Body of pancreas (tissue), 4 donors: ENCODE results near the gene C14orf93. TPM values are rescaled to one million over a fixed set of nuclear protein-coding genes. Genes with fewer than 3 reads are reported as not detected.
"Not testable (repeated sequence)": the region's sequence is repeated elsewhere in the genome, so short reads cannot be mapped to it uniquely, and the experiment has no call there.

Experiments
- ATAC-seq: fragments of 150-250 bp; one replicate; pipeline ENCODE4 v1.9.1; 2016
- DNase-seq, 4 donors: peaks; one replicate each; pipeline ENCODE4 v3.0.0-alpha.2; 2019
- H3K27ac ChIP-seq, 4 donors: fragments of 200-600 bp; sonication (generic); 1 replicate in 3 of 4; 2 replicates in 1 of 4; pipeline versions ENCODE4 v1.5.1 to v1.6.1; 2016 to 2019; ENCODE audit warnings: mild to moderate bottlenecking in 1 of 4, mixed read lengths in 1 of 4, moderate library complexity in 1 of 4
- H3K27me3 ChIP-seq, 2 donors: fragments of 200-600 bp; sonication (generic); one replicate each; pipeline ENCODE4 v1.6.0; 2016; ENCODE audit warnings: mild to moderate bottlenecking in 1 of 2
- H3K36me3 ChIP-seq, 2 donors: fragments of 200-600 bp; sonication (generic); replicated peaks in 1 of 2; 2 replicates each; pipeline ENCODE4 v1.5.1; 2016; ENCODE audit warnings: low read depth in 2 of 2; ENCODE audit not compliant: insufficient read depth in 1 of 2
- H3K4me1 ChIP-seq: fragments of 200-600 bp; sonication (generic); one replicate; pipeline ENCODE4 v1.6.0; 2016
- H3K4me3 ChIP-seq, 2 donors: fragments of 200-600 bp; sonication (generic); 1 replicate in 1 of 2; 2 replicates in 1 of 2; pipeline ENCODE4 v1.5.1; 2016 to 2019
- H3K9me3 ChIP-seq, 3 donors: fragments of 200-600 bp; sonication (generic); 1 replicate in 2 of 3; 2 replicates in 1 of 3; pipeline ENCODE4 v1.5.1; 2016
- POLR2A ChIP-seq, 3 donors: fragments of 450-650 bp; IDR thresholded peaks; one replicate each; pipeline ENCODE4 v1.6.1; 2016; ENCODE audit warnings: antibody characterized with exemption in 3 of 3, mild to moderate bottlenecking in 2 of 3
- WGBS, 2 donors: methylation state at CpG; one replicate each; pipeline ENCODE4 v1.1.5; 2017; 5-methylcytosine and 5-hydroxymethylcytosine counted together
- intact Hi-C: fragments of 100-400 bp; cut with DNase I; formaldehyde crosslinking; loops from one replicate; pipeline ENCODE4 v1.15.1; 2023
- total RNA-seq, 2 donors: library from RNA; depleted of rRNA; stranded (reverse); fragments of >200 nt; gene quantifications; one replicate each; pipeline ENCODE4 v1.1.0, GENCODE V29; 2016
- TF ChIP-seq, protein P1 (sequence below), 7 experiments: fragments of 450-650 bp in 4 of 7; fragments of 200-600 bp in 3 of 7; sonication (generic) in 3 of 7; IDR thresholded peaks; one replicate each; pipeline ENCODE4 v1.5.1; 2016 to 2019; ENCODE audit warnings: antibody characterized with exemption in 7 of 7

C14orf93 gene
- total RNA-seq, 2 donors from 2014 or later, result 4.0 to 11.2 TPM

DNA sequence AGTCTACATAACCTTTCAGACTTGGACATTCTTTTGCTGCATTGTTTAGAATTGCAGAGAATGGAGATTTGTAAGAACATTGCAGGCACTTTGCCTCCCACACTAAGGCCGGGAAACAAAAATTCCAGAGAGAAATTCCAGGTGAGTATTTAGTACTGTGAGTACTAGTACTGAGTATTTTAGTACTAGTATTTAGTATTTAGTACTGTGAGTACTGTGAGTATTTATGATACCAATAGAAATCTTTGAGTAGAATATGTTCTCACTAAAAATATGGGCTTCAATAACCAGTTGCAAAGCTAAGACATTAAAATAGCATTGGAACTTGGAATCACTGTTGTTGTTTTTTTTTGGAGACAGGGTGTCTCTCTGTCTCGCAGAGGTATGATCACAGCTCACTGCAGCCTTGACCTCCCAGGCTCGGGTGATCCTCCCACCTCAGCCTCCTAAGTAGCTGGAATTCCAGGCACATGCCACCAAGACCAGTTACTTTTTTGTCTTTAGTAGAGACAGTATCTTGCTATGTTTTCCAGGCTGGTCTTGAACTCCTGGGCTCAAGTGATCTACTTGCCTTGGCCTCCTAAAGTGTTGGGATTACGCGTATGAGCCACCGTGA, 47.8 kb downstream of the C14orf93 start:
- ATAC-seq, result no peak
- TF ChIP-seq, protein P1, sequence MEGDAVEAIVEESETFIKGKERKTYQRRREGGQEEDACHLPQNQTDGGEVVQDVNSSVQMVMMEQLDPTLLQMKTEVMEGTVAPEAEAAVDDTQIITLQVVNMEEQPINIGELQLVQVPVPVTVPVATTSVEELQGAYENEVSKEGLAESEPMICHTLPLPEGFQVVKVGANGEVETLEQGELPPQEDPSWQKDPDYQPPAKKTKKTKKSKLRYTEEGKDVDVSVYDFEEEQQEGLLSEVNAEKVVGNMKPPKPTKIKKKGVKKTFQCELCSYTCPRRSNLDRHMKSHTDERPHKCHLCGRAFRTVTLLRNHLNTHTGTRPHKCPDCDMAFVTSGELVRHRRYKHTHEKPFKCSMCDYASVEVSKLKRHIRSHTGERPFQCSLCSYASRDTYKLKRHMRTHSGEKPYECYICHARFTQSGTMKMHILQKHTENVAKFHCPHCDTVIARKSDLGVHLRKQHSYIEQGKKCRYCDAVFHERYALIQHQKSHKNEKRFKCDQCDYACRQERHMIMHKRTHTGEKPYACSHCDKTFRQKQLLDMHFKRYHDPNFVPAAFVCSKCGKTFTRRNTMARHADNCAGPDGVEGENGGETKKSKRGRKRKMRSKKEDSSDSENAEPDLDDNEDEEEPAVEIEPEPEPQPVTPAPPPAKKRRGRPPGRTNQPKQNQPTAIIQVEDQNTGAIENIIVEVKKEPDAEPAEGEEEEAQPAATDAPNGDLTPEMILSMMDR (IDR thresholded peaks at IDR 0.05), result no peak
- TF ChIP-seq POLR2A (IDR thresholded peaks at IDR 0.05), result no peak
- no peak for DNase-seq
- Histone ChIP-seq H3K9me3 (no peaks in the 10 kb centered on the region), H3K27ac (no peak overlapping the region), H3K4me1 (peaks cover 5% of the 10 kb centered on the region), H3K36me3 (no peaks in the 10 kb centered on the region), H3K27me3 (no peaks in the 10 kb centered on the region), H3K4me3 (no peak overlapping the region)
- intact Hi-C loops, result no loop called here
- 85 to 91% methylated on average over 6 of the region's 6 CpGs for WGBS, 2 donors

DNA sequence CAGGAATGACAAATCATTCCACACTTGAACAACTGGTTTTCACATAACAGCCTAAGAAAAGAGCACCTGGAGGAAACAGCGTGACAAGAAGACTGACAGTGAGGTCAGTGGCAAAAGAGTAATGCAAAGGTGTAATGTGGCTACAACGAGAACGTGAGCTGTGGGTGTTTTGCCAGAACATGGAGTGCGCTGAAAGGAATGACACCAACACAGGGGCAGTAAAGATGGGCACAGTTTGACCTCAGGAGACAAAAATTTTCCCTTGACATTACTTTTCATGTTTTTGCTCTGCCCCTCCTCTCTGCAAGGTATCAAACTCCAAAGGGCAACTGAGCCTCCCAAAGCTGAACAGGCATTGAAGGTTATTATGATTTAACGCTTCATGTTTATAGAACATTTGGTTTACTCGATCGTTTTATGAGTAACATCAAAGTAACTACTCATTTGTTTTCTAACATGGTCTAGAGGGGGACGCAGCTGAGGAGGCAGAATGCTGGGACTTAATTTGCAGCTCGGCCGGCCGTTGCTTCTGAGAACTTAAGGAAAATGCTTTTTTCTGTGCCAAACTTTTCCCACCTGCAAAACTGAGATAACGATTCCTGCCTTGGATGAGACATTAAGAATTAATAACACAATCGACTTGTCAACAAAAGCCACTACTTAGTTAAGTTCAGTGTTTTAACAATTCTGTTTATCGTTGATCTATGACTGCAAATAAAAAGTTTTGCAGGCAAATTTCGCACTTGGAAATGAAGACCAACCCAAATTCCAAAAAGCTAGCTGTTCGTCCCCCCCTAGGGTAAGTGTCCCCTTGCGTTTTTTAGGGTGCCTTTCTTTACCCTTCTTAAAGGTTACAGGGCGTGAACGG, 54.0 kb downstream of the C14orf93 start:
- Histone ChIP-seq H3K4me1 (peaks cover 16% of the 10 kb centered on the region), H3K9me3 (no peaks in the 10 kb centered on the region), H3K27me3 (no peaks in the 10 kb centered on the region), H3K36me3 (no peaks in the 10 kb centered on the region), H3K27ac (peak overlapping the region; percentile 77 to 95 (median 90)), H3K4me3 (peak overlapping the region in 1 of 2 donors; percentile 47)
- DNase-seq (no peak), ATAC-seq (no peak)
- intact Hi-C loops, result no loop called here
- TF ChIP-seq POLR2A (IDR thresholded peaks at IDR 0.05), result no peak
- TF ChIP-seq, protein P1 (IDR thresholded peaks at IDR 0.05), result no peak
- 6 to 13% methylated on average over 19 of the region's 19 CpGs for WGBS, 2 donors

DNA sequence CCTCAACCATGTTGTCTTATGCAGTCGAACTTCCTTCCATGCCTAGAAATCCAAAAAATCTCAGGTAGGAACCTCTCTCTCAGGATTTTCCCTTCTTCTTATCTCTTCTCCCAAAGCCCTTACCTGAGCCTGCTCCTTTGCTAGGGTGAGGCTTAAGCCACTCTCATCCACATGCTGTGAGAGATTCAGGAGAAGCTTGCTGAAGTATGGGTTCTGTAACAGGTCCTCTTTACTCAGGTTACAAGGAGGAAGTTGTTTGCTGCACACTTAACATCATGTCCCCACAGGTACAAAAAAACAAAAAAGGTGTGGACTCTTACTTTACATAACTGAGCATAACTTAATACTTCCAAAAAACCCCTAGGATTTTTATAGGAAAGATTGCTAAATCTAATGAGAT, 57.5 kb downstream of the C14orf93 start:
- H3K4me3 ChIP-seq, result no peak overlapping the region
- no peak for TF ChIP-seq POLR2A (IDR thresholded peaks at IDR 0.05)
- TF ChIP-seq, protein P1 (IDR thresholded peaks at IDR 0.05), result no peak
- no peak for DNase-seq
- intact Hi-C loops, result no loop called here
- H3K9me3 ChIP-seq, result no peaks in the 10 kb centered on the region
- 89 to 94% methylated on average over 1 of the region's 1 CpG for WGBS, 2 donors
- peaks cover 0 to 6% of the 10 kb centered on the region in 2 donors for H3K36me3 ChIP-seq
- H3K27me3 ChIP-seq, result no peaks in the 10 kb centered on the region
- H3K27ac ChIP-seq, result no peak overlapping the region
- H3K4me1 ChIP-seq, result peaks cover 13% of the 10 kb centered on the region
- no peak for ATAC-seq

DNA sequence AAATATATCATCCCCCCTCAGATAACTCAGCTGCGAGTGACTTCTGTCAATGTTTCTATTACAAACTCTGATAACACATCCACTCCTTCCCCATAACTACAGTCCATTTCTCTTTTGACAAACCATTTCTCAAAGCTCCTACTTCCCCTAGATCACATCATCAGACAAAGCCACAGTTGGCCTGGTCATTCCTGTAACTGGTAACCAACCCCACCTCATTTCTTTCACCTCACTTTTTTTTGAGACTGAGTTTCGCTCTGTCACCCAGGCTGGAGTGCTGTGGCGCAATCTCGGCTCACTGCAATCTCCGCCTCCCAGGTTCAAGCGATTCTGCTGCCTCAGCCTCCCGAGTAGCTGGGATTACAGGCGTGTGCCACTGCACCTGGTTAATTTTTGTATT, 58.1 kb downstream of the C14orf93 start:
- H3K4me3 ChIP-seq, H3K27ac ChIP-seq, intact Hi-C loops, DNase-seq, ATAC-seq, H3K27me3 ChIP-seq, H3K9me3 ChIP-seq: not testable (repeated sequence)
- Histone ChIP-seq H3K4me1 (peaks cover 10% of the 10 kb centered on the region), H3K36me3 (peaks cover 0 to 12% of the 10 kb centered on the region in 2 donors)
- WGBS, 2 donors, result 69 to 87% methylated on average over 8 of the region's 8 CpGs

DNA sequence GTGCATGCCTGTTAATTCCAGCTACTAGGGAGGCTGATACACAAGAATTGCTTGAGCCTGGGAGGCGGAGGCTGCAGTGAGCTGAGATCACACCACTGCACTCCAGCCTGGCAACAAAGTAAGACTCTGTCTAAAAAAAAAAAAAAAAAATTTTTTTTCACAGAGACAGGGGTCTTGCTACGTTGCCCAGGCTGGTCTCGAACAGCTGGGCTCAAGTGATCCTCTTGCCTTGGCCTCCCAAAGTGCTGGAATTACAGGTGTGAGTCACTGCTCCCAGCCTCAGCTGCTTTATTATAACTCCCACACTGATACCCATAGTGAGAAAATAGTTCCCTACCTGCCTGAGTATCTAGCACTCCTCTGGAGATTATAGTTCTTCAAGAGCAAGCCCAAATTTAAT, 64.3 kb downstream of the C14orf93 start:
- Histone ChIP-seq H3K4me1 (no peaks in the 10 kb centered on the region), H3K9me3 (no peaks in the 10 kb centered on the region), H3K36me3 (peaks cover 0 to 14% of the 10 kb centered on the region in 2 donors), H3K27ac (no peak overlapping the region), H3K27me3 (no peaks in the 10 kb centered on the region), H3K4me3 (no peak overlapping the region)
- WGBS, 2 donors, result 92 to 100% methylated on average over 3 of the region's 3 CpGs
- ATAC-seq (no peak), DNase-seq (no peak)
- intact Hi-C loops, result no loop called here
- TF ChIP-seq, protein P1 (IDR thresholded peaks at IDR 0.05), result no peak
- TF ChIP-seq POLR2A (IDR thresholded peaks at IDR 0.05), result no peak
